GM21381 (cell line): ENCODE results near the gene SUGT1.

Experiments used
- ATAC-seq: cut with Tn5 transposase; IDR thresholded peaks from one replicate; pipeline ENCODE4 v1.9.1; 2021; ENCODE audit warnings: mild to moderate bottlenecking, moderate library complexity; ENCODE audit not compliant: unreplicated experiment

The SUGT1 gene

DNA sequence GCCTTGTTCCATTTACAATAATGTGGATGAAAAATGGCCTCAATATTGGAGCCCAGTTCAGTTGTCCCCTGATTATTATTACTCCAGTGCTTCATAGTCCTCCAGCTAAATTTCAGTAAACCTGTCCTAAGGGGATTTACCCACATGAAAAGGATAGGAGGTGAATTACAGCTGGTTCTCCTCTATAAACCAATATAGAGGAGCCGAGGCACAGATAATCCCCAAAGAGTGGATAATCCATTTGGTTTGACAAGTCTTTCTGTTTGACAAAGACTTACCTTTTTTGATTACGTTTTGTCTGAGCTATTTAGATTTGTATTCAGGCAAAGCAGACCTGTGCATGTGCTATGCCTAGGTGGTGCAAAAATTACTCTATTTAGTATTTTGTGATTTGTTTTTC is 84.3 kb downstream of the SUGT1 start:
- no peak for ATAC-seq

DNA sequence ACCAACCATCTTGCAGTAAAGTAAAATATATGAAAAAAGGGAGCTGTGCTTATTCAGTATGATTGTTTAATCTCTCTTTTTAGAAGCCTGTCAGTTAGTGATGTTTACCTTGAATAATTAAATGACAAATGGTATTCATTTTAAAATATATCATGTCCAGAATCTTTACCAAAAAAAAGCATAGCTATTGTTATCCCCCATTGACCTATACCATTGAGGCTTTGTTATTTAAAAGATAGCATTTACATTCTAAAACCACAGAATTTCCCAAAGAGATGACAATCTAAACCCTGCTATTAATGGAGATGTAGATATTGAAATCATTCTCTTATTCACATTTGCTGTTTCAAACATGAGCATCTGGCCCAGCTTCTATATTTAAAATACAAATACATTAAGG is 84.8 kb downstream of the SUGT1 start:
- no peak for ATAC-seq

DNA sequence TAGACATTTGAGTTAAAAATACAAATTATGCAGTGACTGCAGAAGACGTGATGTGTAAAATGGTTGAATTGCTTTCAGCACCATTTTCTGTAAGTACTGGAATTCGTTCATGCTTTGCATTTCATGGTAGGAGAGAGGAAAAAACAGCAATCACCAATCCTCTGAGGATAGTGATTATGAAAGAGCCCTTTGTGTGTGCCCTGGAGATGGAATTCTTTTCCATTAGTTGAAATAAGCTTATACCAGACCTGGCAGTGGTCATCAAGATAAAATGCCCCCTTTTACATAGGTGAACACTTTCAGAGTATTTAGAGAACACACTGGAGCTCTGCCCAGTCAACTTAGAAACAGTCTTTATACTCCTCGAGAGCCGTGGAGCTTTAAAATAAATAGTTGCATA is 85.3 kb downstream of the SUGT1 start:
- ATAC-seq = no peak

DNA sequence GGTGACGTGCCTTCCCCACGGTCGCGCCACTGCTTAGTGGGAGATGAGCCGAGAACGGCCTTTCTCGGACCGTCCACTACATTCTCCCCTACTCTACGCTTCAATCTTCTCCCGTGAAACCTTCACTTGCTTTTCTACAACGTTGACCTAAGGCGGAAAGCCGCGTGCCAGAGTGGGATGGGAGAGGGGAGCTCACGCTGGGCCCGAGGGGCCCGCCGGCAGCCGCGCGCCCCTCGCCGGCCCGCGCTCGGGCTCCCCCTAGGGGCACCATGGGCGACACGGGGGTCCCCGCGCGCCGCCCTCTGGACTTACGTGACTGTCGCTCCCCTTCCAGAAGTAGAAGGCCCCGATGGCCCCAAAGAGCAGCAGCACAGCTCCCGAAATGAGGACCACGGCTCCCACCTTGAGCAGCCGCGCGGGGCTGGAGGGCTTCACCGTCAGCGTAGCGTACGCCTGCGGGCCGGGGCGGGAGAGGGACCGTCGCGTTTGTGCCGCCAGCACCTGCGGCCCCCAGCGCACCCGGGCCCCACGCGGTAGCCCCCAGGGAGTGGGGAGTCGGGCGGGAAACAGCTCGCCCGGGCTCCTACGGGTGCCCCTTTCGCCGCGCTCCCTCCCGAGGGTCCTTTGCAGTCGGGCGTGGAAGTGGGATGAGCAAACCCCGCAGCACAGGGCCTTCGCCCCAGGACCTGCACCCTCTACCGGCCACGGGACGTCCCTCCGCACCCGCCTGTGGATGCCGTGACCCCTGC is 86.3 kb downstream of the SUGT1 start:
- ATAC-seq = peak; percentile 58

DNA sequence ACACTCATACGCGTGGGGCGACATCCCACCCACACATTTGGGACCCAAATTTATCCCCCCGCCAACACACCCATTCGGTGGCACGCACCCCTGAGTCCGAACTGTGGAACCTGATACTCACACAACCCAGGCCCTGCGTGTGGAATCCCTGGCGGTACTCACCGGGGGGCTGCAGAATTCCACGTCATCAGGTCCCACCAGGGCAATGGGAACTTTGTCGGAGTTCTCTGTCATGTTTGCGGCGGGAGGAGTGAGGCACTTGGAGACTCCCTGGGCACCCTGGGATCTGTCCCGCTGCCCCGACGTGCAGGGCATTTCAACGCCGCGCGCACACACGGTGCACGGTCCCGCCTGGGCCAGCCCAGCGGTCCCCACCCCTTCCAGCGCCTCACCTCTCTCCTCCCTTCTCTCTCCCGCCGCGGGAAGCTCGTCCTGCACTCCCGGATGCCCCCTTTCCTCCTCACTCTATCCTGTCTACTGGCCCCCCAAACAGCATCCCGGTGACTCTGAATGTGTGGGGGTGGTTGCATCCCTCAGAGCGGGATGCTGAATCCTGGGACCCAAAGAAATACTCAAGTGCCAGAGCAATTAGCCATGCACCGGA is 86.9 kb downstream of the SUGT1 start, which contains the start of gene CNMD:
TSS of gene CNMD (minus strand) at position 353 of the 604 bp plus-strand sequence. CDS start at position 234, 119 bp downstream.
- no peak for ATAC-seq

DNA sequence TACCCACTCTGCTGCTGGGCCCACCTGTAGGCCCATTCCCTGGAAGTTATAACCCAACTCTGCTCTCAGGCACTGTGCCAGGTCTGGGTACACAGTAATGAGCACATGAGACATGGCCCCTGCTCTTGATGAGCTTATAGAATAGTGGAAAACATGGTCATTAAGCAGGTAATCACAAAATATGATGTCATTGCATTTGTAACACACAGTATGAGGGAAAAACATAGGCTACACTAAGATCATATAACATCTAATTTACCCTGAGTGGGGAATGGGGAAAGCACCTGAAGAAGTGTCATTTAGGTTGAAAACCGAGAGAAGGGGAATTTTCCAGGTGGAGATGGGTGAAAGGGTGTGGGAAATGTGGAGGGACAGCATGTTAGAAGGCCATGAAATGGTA is 90.9 kb downstream of the SUGT1 start:
- ATAC-seq = no peak

DNA sequence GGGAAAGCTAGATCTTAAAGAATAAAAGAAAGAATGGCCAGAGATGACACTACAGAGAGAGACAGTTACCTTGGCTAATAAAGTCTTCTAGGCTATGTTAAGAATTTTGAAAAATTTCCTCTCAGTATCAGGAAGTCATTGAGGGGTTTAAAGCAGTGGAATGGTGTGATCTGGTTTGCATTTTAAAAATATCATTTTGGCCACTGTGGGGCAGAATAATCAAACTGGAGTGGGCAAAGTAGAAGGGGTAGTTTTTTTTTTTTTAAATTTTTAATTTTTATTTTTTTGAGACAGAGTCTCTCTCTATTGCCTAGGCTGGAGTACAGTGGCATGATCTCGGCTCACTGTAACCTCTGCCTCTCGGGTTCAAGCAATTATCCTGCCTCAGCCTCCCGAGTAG is 91.4 kb downstream of the SUGT1 start:
- no peak for ATAC-seq

DNA sequence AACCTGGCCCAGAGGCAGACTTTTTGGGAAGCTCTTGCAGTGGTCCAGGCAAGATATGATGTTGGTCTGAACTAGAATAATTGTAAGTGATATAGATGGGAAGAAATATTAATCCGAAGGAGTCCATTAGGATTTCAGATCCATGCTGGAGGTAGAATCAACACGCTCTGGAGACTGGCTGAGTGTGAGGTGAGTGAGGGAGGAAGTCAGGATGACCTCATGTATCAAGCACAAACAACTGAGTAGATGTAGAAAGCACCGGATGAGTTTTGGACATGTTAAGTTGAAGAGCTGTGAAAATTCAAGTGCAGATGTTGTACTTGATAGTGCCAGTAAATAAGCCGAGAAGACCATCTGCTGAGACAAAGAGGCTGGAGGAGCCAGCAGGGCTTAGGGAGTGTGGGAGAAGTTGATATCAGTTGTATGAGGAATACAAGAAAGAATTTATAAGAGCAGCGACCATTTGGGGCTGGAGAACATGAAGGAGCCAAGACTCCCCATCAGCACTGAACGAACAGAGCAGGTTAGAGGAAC is 92.3 kb downstream of the SUGT1 start:
- no peak for ATAC-seq

DNA sequence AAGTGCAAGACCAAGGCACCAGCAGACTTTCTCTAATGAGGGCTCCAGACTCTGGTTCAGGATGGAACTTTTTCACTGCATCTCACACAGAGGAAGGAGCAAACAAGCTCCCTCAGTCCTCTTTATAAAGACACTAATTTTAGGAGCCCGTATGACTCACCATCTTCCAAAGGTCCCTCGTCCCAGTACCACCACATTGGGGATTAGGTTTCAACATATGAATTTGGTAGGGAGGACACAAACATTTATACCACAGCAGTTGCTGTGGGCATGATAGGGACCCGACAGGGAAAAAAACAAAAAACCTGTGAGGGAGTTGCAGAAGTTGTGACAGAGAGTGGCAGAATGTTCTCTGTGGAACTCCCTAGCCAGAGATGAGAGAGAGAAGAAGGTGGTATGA is 93.5 kb downstream of the SUGT1 start:
- ATAC-seq = no peak

DNA sequence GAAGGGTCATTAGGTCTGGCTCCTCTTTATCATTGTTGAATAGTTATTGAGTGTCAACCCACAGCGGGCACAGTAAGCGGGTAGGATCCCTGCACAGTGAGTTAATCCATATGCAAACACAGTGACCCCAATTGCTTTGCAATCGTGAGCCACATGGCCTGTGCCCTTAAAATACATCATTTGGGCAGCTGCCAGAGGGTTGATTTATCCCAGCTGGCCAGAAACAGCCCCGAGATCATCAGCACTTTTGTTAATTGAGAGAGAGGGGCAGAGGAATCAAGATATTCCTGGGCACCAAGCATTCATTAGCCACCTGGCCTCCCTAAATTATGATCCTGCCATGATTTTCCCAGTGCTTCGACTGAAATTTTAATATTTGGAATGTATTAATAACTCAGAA is 96.8 kb downstream of the SUGT1 start:
- ATAC-seq = no peak
